SH-SY5Y (cell line): Measurements from ENCODE around the gene VASH2.

Source experiments
- GATA2 ChIP-seq: IDR thresholded peaks from 2 replicates; pipeline ENCODE4 v1.6.1; 2011; ENCODE audit warnings: mild to moderate bottlenecking, low read depth, low read length
- GATA3 ChIP-seq: IDR thresholded peaks from 2 replicates; pipeline ENCODE4 v1.6.1; 2011; ENCODE audit warnings: low read depth, mild to moderate bottlenecking, low read length, moderate library complexity

- TF ChIP-seq GATA2 (no peak), GATA3 (no peak)
Observed at GRCh38 chr1:212953321-212953720, 3.0 kb downstream of the VASH2 start.
